Measurements from ENCODE around the gene PIAS2.
"Not testable (repeated sequence)": the region's sequence is repeated elsewhere in the genome, so short reads cannot be mapped to it uniquely, and the experiment has no call there.

PIAS2 gene

GRCh38 chr18:46832422-46832821 is 84.9 kb downstream of the PIAS2 start:
- not testable (repeated sequence) for H3K4ac ChIP-seq (ENCODE audit: low read depth, low read length); H2BK5ac ChIP-seq (ENCODE audit: low read depth, low read length, poor library complexity); H3K79me2 ChIP-seq (ENCODE audit: control insufficient read depth, insufficient read depth, low read length, poor library complexity); H3K9me3 ChIP-seq (ENCODE audit: insufficient read depth, low read depth, low read length); H3K27me3 ChIP-seq (ENCODE audit: insufficient read depth, low read length); H2AFZ ChIP-seq (ENCODE audit: insufficient read depth, low read length, poor library complexity); H3K4me1 ChIP-seq (ENCODE audit: control insufficient read depth in 1 of 2, insufficient read depth in 2 of 2, low read length in 2 of 2); H3K79me1 ChIP-seq (ENCODE audit: low read length); H3K18ac ChIP-seq (ENCODE audit: low read length); H2BK12ac ChIP-seq (ENCODE audit: low read length); H4K91ac ChIP-seq (ENCODE audit: low read depth, low read length); H2AK5ac ChIP-seq (ENCODE audit: low read length); H3K23ac ChIP-seq (ENCODE audit: low read length); H3K27ac ChIP-seq (ENCODE audit: low read depth, low read length); H4K12ac ChIP-seq (ENCODE audit: low read depth, low read length); H2BK120ac ChIP-seq (ENCODE audit: insufficient read depth, low read length, poor library complexity); H3K14ac ChIP-seq (ENCODE audit: low read length); H3K4me2 ChIP-seq (ENCODE audit: low read length); DNase-seq; H3K9ac ChIP-seq (ENCODE audit: low read length); H4K8ac ChIP-seq (ENCODE audit: low read depth, low read length); H3K4me3 ChIP-seq (ENCODE audit: low read depth, low read length); H3K36me3 ChIP-seq (ENCODE audit: control insufficient read depth in 1 of 2, insufficient read depth in 2 of 2, low read length in 2 of 2)
- no CpG with 5 or more reads among the region's 5 CpGs for WGBS (ENCODE audit: extremely low coverage, insufficient coverage, insufficient read length)

DNA sequence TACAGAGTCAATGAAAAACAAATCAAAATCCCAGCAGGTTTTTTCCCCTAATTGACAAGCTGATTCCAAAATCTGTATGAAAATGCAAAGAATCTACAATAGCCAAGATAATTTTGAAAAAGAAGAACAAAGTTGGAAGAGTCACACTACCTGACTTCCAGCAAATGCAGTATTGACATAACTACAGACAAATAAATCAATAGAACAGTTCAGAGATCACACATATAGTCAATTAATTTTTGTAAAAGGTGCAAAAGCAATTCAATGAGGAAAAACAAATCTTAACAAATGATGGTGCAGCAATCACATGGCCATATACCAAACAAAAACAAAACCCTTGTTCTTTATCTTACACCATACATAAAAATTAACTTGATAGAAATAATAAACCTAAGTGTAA is 85.9 kb downstream of the PIAS2 start:
- Histone ChIP-seq H2BK5ac (ENCODE audit: low read depth, low read length, poor library complexity) (no peak overlapping the region), H2BK120ac (ENCODE audit: insufficient read depth, low read length, poor library complexity) (no peak overlapping the region), H2BK12ac (ENCODE audit: low read length) (no peak overlapping the region), H3K9ac (ENCODE audit: low read length) (no peak overlapping the region), H4K8ac (ENCODE audit: low read depth, low read length) (no peak overlapping the region), H3K4me3 (ENCODE audit: low read depth, low read length) (no peak overlapping the region), H3K27me3 (ENCODE audit: insufficient read depth, low read length) (no peaks in the 10 kb centered on the region), H3K23ac (ENCODE audit: low read length) (no peak overlapping the region), H3K18ac (ENCODE audit: low read length) (no peak overlapping the region), H3K14ac (ENCODE audit: low read length) (no peak overlapping the region), H3K4ac (ENCODE audit: low read depth, low read length) (no peak overlapping the region), H2AK5ac (ENCODE audit: low read length) (no peak overlapping the region), H3K27ac (ENCODE audit: low read depth, low read length) (no peak overlapping the region), H3K4me2 (ENCODE audit: low read length) (no peak overlapping the region), H4K12ac (ENCODE audit: low read depth, low read length) (no peak overlapping the region), H4K91ac (ENCODE audit: low read depth, low read length) (no peak overlapping the region), H3K79me2 (ENCODE audit: control insufficient read depth, insufficient read depth, low read length, poor library complexity) (no peaks in the 10 kb centered on the region), H2AFZ (ENCODE audit: insufficient read depth, low read length, poor library complexity) (no peak overlapping the region), H3K4me1 (ENCODE audit: control insufficient read depth in 1 of 2, insufficient read depth in 2 of 2, low read length in 2 of 2) (no peaks in the 10 kb centered on the region), H3K36me3 (ENCODE audit: control insufficient read depth in 1 of 2, insufficient read depth in 2 of 2, low read length in 2 of 2) (no peaks in the 10 kb centered on the region), H3K79me1 (ENCODE audit: low read length) (no peaks in the 10 kb centered on the region), H3K9me3 (ENCODE audit: insufficient read depth, low read depth, low read length) (no peaks in the 10 kb centered on the region)
- no peak for DNase-seq

- no peak overlapping the region for H3K14ac ChIP-seq (ENCODE audit: low read length)
- H3K4me1 ChIP-seq (ENCODE audit: control insufficient read depth in 1 of 2, insufficient read depth in 2 of 2, low read length in 2 of 2) = no peaks in the 10 kb centered on the region
- no peak overlapping the region for H2BK5ac ChIP-seq (ENCODE audit: low read depth, low read length, poor library complexity)
- no peak overlapping the region for H2BK12ac ChIP-seq (ENCODE audit: low read length)
- H3K4ac ChIP-seq (ENCODE audit: low read depth, low read length) = no peak overlapping the region
- no peaks in the 10 kb centered on the region for H3K27me3 ChIP-seq (ENCODE audit: insufficient read depth, low read length)
- no peaks in the 10 kb centered on the region for H3K36me3 ChIP-seq (ENCODE audit: control insufficient read depth in 1 of 2, insufficient read depth in 2 of 2, low read length in 2 of 2)
- H2AK5ac ChIP-seq (ENCODE audit: low read length) = no peak overlapping the region
- H3K79me1 ChIP-seq (ENCODE audit: low read length) = no peaks in the 10 kb centered on the region
- no peak overlapping the region for H3K4me2 ChIP-seq (ENCODE audit: low read length)
- H2BK120ac ChIP-seq (ENCODE audit: insufficient read depth, low read length, poor library complexity) = no peak overlapping the region
- H3K4me3 ChIP-seq (ENCODE audit: low read depth, low read length) = no peak overlapping the region
- no peak overlapping the region for H4K12ac ChIP-seq (ENCODE audit: low read depth, low read length)
- H4K91ac ChIP-seq (ENCODE audit: low read depth, low read length) = no peak overlapping the region
- H3K79me2 ChIP-seq (ENCODE audit: control insufficient read depth, insufficient read depth, low read length, poor library complexity) = no peaks in the 10 kb centered on the region
- no peak overlapping the region for H3K18ac ChIP-seq (ENCODE audit: low read length)
- H3K23ac ChIP-seq (ENCODE audit: low read length) = no peak overlapping the region
- H2AFZ ChIP-seq (ENCODE audit: insufficient read depth, low read length, poor library complexity) = no peak overlapping the region
- H3K27ac ChIP-seq (ENCODE audit: low read depth, low read length) = no peak overlapping the region
- H3K9me3 ChIP-seq (ENCODE audit: insufficient read depth, low read depth, low read length) = no peaks in the 10 kb centered on the region
- no peak overlapping the region for H4K8ac ChIP-seq (ENCODE audit: low read depth, low read length)
- DNase-seq = no peak
- no peak overlapping the region for H3K9ac ChIP-seq (ENCODE audit: low read length)
Observed at GRCh38 chr18:46830633-46831032, 86.7 kb downstream of the PIAS2 start.

GRCh38 chr18:46829947-46830346 is 87.4 kb downstream of the PIAS2 start:
- H3K27ac ChIP-seq (ENCODE audit: low read depth, low read length) = no peak overlapping the region
- no peak overlapping the region for H3K18ac ChIP-seq (ENCODE audit: low read length)
- WGBS (ENCODE audit: extremely low coverage, insufficient coverage, insufficient read length) = 100% methylated on average over 1 of the region's 1 CpG
- H2AFZ ChIP-seq (ENCODE audit: insufficient read depth, low read length, poor library complexity) = no peak overlapping the region
- H3K79me2 ChIP-seq (ENCODE audit: control insufficient read depth, insufficient read depth, low read length, poor library complexity) = no peaks in the 10 kb centered on the region
- no peak overlapping the region for H3K4me2 ChIP-seq (ENCODE audit: low read length)
- no peak overlapping the region for H3K4ac ChIP-seq (ENCODE audit: low read depth, low read length)
- H4K12ac ChIP-seq (ENCODE audit: low read depth, low read length) = no peak overlapping the region
- no peak overlapping the region for H2BK5ac ChIP-seq (ENCODE audit: low read depth, low read length, poor library complexity)
- H2BK12ac ChIP-seq (ENCODE audit: low read length) = no peak overlapping the region
- no peak overlapping the region for H3K14ac ChIP-seq (ENCODE audit: low read length)
- H3K36me3 ChIP-seq (ENCODE audit: control insufficient read depth in 1 of 2, insufficient read depth in 2 of 2, low read length in 2 of 2) = no peaks in the 10 kb centered on the region
- no peak overlapping the region for H4K91ac ChIP-seq (ENCODE audit: low read depth, low read length)
- no peak overlapping the region for H2AK5ac ChIP-seq (ENCODE audit: low read length)
- H3K9me3 ChIP-seq (ENCODE audit: insufficient read depth, low read depth, low read length) = no peaks in the 10 kb centered on the region
- no peaks in the 10 kb centered on the region for H3K27me3 ChIP-seq (ENCODE audit: insufficient read depth, low read length)
- H2BK120ac ChIP-seq (ENCODE audit: insufficient read depth, low read length, poor library complexity) = no peak overlapping the region
- no peak overlapping the region for H3K9ac ChIP-seq (ENCODE audit: low read length)
- no peak overlapping the region for H4K8ac ChIP-seq (ENCODE audit: low read depth, low read length)
- no peaks in the 10 kb centered on the region for H3K79me1 ChIP-seq (ENCODE audit: low read length)
- no peak overlapping the region for H3K4me3 ChIP-seq (ENCODE audit: low read depth, low read length)
- DNase-seq = no peak
- no peak overlapping the region for H3K23ac ChIP-seq (ENCODE audit: low read length)
- H3K4me1 ChIP-seq (ENCODE audit: control insufficient read depth in 1 of 2, insufficient read depth in 2 of 2, low read length in 2 of 2) = no peaks in the 10 kb centered on the region

- WGBS (ENCODE audit: extremely low coverage, insufficient coverage, insufficient read length) = no CpG with 5 or more reads among the region's 4 CpGs
Observed at GRCh38 chr18:46829531-46829930, 87.8 kb downstream of the PIAS2 start.

More at GRCh38 chr18:46829531-46829930, 87.8 kb downstream of the PIAS2 start:
- Histone ChIP-seq H3K23ac (ENCODE audit: low read length) (no peak overlapping the region), H3K4me3 (ENCODE audit: low read depth, low read length) (no peak overlapping the region), H2BK5ac (ENCODE audit: low read depth, low read length, poor library complexity) (no peak overlapping the region), H3K27me3 (ENCODE audit: insufficient read depth, low read length) (no peaks in the 10 kb centered on the region), H3K79me2 (ENCODE audit: control insufficient read depth, insufficient read depth, low read length, poor library complexity) (no peaks in the 10 kb centered on the region), H4K12ac (ENCODE audit: low read depth, low read length) (no peak overlapping the region), H2AFZ (ENCODE audit: insufficient read depth, low read length, poor library complexity) (no peak overlapping the region), H2AK5ac (ENCODE audit: low read length) (no peak overlapping the region), H3K9ac (ENCODE audit: low read length) (no peak overlapping the region), H4K91ac (ENCODE audit: low read depth, low read length) (no peak overlapping the region), H3K4me2 (ENCODE audit: low read length) (no peak overlapping the region), H3K4ac (ENCODE audit: low read depth, low read length) (no peak overlapping the region), H3K18ac (ENCODE audit: low read length) (no peak overlapping the region), H3K36me3 (ENCODE audit: control insufficient read depth in 1 of 2, insufficient read depth in 2 of 2, low read length in 2 of 2) (no peaks in the 10 kb centered on the region), H2BK120ac (ENCODE audit: insufficient read depth, low read length, poor library complexity) (no peak overlapping the region), H2BK12ac (ENCODE audit: low read length) (no peak overlapping the region), H3K9me3 (ENCODE audit: insufficient read depth, low read depth, low read length) (no peaks in the 10 kb centered on the region), H3K4me1 (ENCODE audit: control insufficient read depth in 1 of 2, insufficient read depth in 2 of 2, low read length in 2 of 2) (no peaks in the 10 kb centered on the region), H3K79me1 (ENCODE audit: low read length) (no peaks in the 10 kb centered on the region), H3K14ac (ENCODE audit: low read length) (no peak overlapping the region), H3K27ac (ENCODE audit: low read depth, low read length) (no peak overlapping the region), H4K8ac (ENCODE audit: low read depth, low read length) (no peak overlapping the region)
- DNase-seq = no peak
